ENCODE measurements around the gene TRPV6. TPM values are rescaled to one million over a fixed set of nuclear protein-coding genes. Genes with fewer than 3 reads are reported as not detected.

Gene TRPV6
- total RNA-seq, 1 experiment from 2014 or later = not detected

DNA sequence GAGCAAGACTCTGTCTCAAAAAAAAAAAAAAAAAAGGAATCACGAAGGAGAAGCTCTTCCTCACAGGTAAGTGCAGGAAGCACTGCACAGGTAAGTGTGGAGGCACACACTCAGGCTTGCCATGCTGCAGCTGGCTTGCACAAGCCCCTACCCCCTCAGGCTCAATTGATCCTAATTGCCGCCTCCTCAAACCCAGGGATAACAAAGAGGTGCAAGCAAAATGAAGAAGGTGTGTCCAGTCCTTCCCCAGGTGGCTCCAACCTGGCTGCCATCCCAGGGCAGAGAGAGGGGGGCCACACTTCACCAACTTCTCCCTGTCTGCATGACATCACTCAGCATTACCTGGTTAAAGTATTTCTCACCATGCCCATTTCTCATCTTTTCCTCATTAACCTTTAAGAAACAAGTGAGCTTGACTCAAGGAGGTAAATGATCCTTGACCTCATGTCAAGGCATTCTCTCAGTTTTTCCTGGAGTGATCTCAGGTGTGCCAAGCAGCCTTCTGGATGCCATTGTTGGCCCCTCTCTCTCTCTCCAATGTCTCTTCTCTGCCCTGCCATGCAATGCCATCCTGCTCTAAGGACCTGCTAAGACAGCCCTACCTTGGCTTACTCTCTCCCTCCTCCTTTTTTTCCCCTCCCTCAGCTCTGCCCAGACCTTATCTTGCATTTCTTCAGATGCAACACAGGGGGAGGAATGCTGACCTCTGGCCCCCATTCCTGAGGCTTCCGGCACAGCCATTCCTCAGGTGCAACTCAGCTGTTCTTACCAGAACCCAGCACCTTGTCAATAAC, 13.0 kb upstream of the TRPV6 start:
- CTCF ChIA-PET = no interaction called here
- H3K27me3 ChIP-seq (replicated peaks; ENCODE audit: insufficient read depth, low read depth, low read length, poor library complexity) = peaks cover 6% of the 10 kb centered on the region
- no peak for DNase-seq (ENCODE audit: low spot score)
- BruUV-seq (replicated peaks) = no TSS peak
- intact Hi-C loops (cut with micrococcal nuclease; ENCODE audit: unreplicated experiment) = no loop called here
- POLR2A ChIA-PET (ENCODE audit: low non-redundant PET) = interaction anchor here (0.6 kb wide), 1 partner anchor 113 kb away, joined by 7 read pairs; no protein-coding TSS in a partner anchor
- H3K36me3 ChIP-seq (ENCODE audit: insufficient read depth, low read length, poor library complexity, severe bottlenecking) = no peaks in the 10 kb centered on the region
- no peak overlapping the region for H3K4me3 ChIP-seq (ENCODE audit: low read depth, low read length, poor library complexity, severe bottlenecking)
- H3K27ac ChIP-seq (ENCODE audit: low read depth, low read length, poor library complexity, severe bottlenecking) = no peak overlapping the region
- H3K9me3 ChIP-seq (ENCODE audit: low read depth, low read length, poor library complexity, severe bottlenecking) = no peaks in the 10 kb centered on the region
- TF ChIP-seq EZH2 (IDR thresholded peaks at IDR 0.05; ENCODE audit: borderline replicate concordance, low read depth, low read length, poor library complexity, severe bottlenecking) = no peak
- TF ChIP-seq CTCF (conservative IDR thresholded peaks at IDR 0.05; ENCODE audit: low read depth, low read length) = no peak
- H3K4me1 ChIP-seq (ENCODE audit: insufficient read depth, low read length, poor library complexity, severe bottlenecking) = no peaks in the 10 kb centered on the region

DNA sequence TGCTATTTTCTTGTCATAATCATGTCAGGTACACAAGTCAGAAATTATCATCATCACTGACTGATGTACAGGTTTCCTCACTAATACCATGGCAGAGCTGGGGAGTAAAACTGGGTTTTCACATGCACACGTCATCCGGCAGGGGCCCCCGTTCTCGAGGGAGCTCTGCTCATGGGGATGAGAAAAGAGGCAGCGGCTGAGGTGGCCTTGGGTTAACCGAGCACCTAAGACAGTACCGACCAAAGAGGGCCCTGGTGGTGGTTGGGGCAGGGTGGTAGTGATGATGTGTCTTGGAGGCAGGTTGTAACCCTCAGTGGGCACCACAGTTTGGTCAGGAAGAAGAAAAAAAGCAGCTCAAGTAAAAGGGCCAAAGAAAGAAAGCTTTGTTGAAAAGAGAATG, 12.1 kb upstream of the TRPV6 start:
- H3K4me1 ChIP-seq (ENCODE audit: insufficient read depth, low read length, poor library complexity, severe bottlenecking) = no peaks in the 10 kb centered on the region
- TF ChIP-seq CTCF (conservative IDR thresholded peaks at IDR 0.05; ENCODE audit: low read depth, low read length) = no peak
- TF ChIP-seq EZH2 (IDR thresholded peaks at IDR 0.05; ENCODE audit: borderline replicate concordance, low read depth, low read length, poor library complexity, severe bottlenecking) = no peak
- H3K27me3 ChIP-seq (replicated peaks; ENCODE audit: insufficient read depth, low read depth, low read length, poor library complexity) = peaks cover 6% of the 10 kb centered on the region
- no peak for DNase-seq (ENCODE audit: low spot score)
- POLR2A ChIA-PET (ENCODE audit: low non-redundant PET) = interaction anchor here (0.6 kb wide), 1 partner anchor 114 kb away, joined by 7 read pairs; no protein-coding TSS in a partner anchor
- no TSS peak for BruUV-seq (replicated peaks)
- CTCF ChIA-PET = no interaction called here
- H3K27ac ChIP-seq (ENCODE audit: low read depth, low read length, poor library complexity, severe bottlenecking) = no peak overlapping the region
- no peaks in the 10 kb centered on the region for H3K36me3 ChIP-seq (ENCODE audit: insufficient read depth, low read length, poor library complexity, severe bottlenecking)
- no peak overlapping the region for H3K4me3 ChIP-seq (ENCODE audit: low read depth, low read length, poor library complexity, severe bottlenecking)
- no peaks in the 10 kb centered on the region for H3K9me3 ChIP-seq (ENCODE audit: low read depth, low read length, poor library complexity, severe bottlenecking)
- intact Hi-C loops (cut with micrococcal nuclease; ENCODE audit: unreplicated experiment) = no loop called here

DNA sequence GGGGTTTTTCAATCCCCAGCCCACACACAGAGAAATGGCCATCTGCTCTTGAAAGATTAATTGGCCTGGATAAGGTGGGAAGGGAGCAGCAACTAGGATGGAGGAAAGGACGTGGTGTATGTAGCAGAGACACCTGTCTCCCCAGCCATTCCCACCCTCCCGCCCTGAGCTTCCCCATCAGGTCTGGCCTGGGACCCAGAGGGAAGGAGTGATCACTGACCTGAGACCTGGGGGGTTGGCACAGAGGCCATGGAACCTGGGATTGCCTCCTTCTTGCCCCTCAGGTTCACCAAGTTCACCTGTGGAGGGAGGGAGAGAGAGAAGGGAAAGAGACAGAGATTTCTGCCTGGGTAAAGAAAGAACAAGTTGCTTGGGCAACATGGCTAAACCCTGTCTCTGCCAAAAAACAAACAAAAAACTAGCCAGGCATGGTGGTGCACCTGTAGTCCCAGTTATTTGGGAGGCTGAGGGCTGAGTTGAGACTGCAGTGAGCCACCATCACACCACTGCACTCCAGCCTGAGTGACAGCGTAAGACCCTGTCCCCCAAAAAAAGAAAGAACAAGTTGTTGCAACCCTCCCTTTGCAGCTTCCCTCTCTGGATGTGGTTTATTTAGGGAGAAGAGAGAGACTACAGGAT, 11.3 kb upstream of the TRPV6 start:
- no peak overlapping the region for H3K4me3 ChIP-seq (ENCODE audit: low read depth, low read length, poor library complexity, severe bottlenecking)
- ChIA-PET CTCF (no interaction called here), POLR2A (ENCODE audit: low non-redundant PET) (no interaction called here)
- H3K4me1 ChIP-seq (ENCODE audit: insufficient read depth, low read length, poor library complexity, severe bottlenecking) = no peaks in the 10 kb centered on the region
- TF ChIP-seq EZH2 (IDR thresholded peaks at IDR 0.05; ENCODE audit: borderline replicate concordance, low read depth, low read length, poor library complexity, severe bottlenecking) (no peak), CTCF (conservative IDR thresholded peaks at IDR 0.05; ENCODE audit: low read depth, low read length) (no peak)
- H3K27me3 ChIP-seq (replicated peaks; ENCODE audit: insufficient read depth, low read depth, low read length, poor library complexity) = peaks cover 6% of the 10 kb centered on the region
- H3K9me3 ChIP-seq (ENCODE audit: low read depth, low read length, poor library complexity, severe bottlenecking) = no peaks in the 10 kb centered on the region
- no peak overlapping the region for H3K27ac ChIP-seq (ENCODE audit: low read depth, low read length, poor library complexity, severe bottlenecking)
- DNase-seq (ENCODE audit: low spot score) = no peak
- BruUV-seq (replicated peaks) = no TSS peak
- intact Hi-C loops (cut with micrococcal nuclease; ENCODE audit: unreplicated experiment) = no loop called here
- H3K36me3 ChIP-seq (ENCODE audit: insufficient read depth, low read length, poor library complexity, severe bottlenecking) = no peaks in the 10 kb centered on the region

Data from A673 (cell line).